IPS-18c (cell line): ENCODE results near the gene CDCA3.

Source experiments
- H3K4me3 ChIP-seq: 2 replicates; pipeline ENCODE4 v1.7.0; 2013; ENCODE audit warnings: low read depth, mild to moderate bottlenecking, low read length, moderate library complexity; ENCODE audit not compliant: insufficient read depth
- H3K9me3 ChIP-seq: one replicate; pipeline ENCODE4 v1.6.1; 2013; ENCODE audit warnings: mild to moderate bottlenecking, low read length, moderate library complexity; ENCODE audit not compliant: control insufficient read depth, insufficient read depth

The CDCA3 gene

DNA sequence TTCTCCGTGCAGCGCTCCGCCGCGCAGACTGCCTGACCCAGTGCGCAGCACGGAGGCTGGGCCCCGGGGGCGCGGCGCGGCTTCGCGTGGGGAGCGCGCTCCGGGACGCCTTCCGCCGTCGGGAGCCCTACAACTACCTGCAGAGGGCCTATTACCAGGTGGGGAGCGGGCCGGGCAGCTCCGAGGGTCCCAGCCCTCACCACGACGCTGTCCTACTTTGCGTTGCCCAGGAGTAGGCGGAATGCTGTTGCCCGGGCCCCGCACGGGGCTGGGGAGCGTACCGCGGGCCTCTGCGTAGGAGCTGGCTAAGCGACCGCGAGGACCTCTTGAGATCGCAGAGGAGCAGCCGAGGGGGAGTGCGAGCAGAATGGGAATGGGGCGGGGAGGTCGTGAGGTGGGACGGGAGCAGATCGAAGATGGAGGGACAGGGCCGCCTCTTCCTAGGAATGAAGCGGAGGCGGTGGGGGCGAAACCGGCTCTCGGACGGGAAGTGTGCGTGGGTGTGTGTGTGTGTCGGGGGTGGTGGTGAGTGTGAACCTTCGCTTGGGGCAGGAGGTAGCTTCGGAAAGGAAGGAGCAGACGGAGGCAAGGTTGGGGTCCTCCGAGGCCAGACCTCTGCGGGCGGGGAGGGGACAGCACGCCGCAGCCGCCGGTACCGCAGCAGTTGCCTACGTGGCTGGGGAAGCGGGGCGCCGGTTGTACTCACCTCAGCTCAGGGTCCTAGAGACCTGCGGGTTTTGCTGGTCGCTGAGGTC lies 22.1 kb downstream of the CDCA3 start:
- Histone ChIP-seq H3K9me3 (no peaks in the 10 kb centered on the region), H3K4me3 (peak overlapping the region; percentile 99)

DNA sequence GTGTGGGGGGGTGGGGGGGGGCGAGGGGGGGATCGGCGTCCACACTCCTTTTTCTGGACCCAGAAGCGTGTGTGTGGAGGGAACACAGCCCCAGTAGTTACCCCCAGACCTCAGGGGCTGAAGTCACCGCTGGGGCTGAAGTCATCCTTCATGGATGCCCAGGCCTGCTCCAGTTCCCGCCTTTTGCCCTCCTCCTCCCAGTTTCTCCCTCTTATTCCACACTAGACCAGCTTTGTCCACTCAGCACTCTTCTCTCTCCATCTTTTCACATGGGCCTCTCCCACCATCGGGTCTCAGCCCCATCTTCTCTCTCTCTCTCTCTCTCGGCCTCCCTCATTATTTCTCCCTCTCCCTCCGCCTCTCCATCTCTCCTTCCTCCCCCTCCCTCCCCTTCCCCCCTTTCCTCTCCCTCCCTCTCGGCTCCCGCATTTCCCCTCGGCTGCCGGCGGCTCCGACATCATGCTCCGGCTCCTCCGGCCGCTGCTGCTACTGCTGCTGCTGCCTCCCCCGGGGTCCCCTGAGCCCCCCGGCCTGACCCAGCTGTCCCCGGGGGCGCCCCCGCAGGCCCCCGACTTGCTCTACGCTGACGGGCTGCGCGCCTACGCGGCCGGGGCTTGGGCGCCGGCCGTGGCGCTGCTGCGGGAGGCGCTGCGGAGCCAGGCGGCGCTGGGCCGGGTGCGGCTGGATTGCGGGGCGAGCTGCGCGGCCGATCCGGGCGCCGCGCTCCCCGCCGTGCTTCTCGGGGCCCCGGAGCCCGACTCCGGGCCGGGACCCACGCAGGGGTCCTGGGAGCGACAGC lies 22.9 kb downstream of the CDCA3 start, which contains the start of gene P3H3:
Gene P3H3, plus strand, starts transcription at position 426 of the 799 bp plus-strand sequence. Its CDS starts 34 bp downstream, at position 460.
- no peaks in the 10 kb centered on the region for H3K9me3 ChIP-seq
- peak within 1 kb of the TSS; percentile 99 for H3K4me3 ChIP-seq

DNA sequence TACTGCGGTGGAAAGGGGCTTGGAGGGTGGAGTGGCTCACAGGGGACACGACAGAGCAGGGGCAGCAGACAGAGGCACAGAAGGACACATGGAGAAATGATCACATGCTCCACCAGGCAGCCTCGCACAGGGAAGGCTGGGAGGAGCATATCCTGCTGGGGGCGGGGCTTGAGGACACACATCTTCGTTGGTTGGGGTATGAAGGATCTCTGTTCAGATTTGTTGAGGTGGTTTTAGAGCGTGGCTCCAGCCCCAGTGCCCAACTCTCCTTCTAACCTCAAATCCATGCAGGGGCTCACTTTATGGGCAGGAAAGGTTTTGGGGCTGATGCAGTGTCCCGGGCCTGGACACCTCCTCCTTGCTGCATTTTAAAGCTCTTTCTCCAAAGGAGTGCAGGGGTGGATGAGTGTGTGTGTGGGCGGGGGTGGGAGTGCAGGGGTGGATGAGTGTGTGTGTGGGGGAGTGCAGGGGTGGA lies 23.6 kb downstream of the CDCA3 start:
- Histone ChIP-seq H3K4me3 (peak overlapping the region; percentile 30), H3K9me3 (no peaks in the 10 kb centered on the region)

DNA sequence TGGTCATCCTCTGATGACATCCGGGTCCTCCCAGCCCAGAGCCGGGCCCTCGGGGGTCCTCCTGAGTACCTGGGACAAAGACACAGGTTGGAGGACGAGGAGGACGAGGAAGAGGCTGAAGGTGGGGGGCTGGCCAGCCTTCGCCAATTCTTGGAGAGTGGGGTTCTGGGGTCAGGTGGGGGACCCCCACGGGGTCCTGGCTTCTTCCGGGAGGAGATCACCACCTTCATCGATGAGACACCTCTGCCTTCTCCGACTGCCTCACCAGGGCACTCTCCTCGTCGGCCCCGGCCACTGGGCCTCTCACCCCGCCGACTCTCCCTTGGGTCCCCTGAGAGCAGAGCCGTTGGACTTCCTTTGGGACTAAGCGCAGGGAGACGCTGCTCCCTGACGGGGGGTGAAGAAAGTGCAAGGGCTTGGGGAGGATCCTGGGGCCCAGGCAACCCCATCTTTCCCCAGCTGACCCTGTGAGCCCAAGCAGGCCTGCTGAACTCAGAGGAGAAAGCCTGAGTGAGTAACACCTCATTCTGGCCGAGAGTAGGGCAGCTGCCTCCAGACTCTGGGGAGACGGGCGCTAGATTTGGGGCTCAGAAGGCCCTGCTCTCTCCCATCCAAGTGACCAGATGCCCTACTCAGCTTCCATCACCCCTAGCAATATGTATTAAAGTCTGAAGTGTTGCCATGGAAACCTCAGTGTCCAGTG lies 24.2 kb downstream of the CDCA3 start:
- peak overlapping the region; percentile 30 for H3K4me3 ChIP-seq

DNA sequence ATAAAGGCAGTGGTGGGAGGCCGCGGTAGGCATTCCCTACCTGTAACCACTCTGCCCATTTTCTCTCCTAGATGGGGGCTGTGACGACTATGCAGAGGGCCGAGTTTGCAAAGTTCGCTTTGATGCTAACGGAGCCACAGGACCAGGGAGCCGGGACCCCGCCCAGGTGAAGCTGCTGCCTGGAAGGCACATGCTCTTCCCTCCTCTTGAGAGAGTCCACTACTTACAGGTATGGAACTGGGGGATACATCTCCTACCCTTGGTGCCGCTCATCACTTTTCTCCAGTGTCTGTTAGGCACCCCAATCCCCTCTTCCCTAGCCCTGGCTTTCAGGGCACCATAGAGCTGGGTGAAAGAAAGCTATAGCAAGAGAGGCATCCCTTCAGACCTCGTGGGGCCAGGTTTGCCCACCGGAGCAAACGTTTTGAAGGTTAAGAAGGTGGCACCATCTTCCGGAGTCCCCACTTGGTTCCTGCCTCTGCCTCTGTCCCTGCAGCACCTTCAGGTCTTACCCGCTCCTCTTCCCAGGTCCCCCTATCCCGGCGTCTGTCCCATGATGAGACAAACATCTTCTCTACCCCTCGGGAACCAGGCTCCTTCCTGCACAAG lies 24.9 kb downstream of the CDCA3 start:
- H3K9me3 ChIP-seq: no peaks in the 10 kb centered on the region
- no peak overlapping the region for H3K4me3 ChIP-seq

More for the DNA sequence above, 24.2 kb downstream of the CDCA3 start:
- no peaks in the 10 kb centered on the region for H3K9me3 ChIP-seq

DNA sequence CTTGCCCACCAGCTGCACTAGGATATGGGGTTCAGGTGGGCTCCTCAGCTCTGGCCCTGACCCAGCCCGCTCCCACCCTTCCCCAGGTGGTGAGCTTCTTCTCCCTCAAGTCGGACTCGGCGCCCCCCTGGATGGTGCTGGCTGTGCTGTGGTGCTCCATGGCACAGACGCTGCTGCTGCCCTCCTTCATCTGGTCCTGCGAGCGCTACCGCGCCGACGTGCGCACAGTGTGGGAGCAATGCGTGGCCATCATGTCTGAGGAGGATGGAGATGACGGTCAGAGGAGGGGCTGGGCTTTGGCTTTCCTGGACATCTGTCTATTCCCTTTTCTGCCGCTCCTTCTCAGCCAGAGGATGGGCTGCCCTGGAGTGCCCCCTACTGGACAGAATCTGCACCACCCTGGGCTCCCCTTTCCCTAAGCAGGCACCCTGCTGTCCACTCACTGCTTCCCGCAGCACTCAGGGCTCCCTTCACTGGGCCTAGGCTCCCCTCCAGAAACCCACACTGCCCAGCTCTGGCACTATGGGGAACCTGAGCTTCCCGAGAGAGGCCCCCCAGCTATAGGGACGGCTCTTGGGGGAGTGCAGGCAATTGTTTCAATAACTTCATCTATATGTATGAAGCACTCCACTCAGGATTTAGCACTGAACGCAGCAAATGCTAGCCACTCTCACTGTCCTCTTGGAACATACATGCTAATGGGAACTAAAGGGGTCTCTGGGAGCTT lies 25.5 kb downstream of the CDCA3 start:
- Histone ChIP-seq H3K9me3 (no peaks in the 10 kb centered on the region), H3K4me3 (peak overlapping the region; percentile 48; the same call in 1 of the 2 replicates)

DNA sequence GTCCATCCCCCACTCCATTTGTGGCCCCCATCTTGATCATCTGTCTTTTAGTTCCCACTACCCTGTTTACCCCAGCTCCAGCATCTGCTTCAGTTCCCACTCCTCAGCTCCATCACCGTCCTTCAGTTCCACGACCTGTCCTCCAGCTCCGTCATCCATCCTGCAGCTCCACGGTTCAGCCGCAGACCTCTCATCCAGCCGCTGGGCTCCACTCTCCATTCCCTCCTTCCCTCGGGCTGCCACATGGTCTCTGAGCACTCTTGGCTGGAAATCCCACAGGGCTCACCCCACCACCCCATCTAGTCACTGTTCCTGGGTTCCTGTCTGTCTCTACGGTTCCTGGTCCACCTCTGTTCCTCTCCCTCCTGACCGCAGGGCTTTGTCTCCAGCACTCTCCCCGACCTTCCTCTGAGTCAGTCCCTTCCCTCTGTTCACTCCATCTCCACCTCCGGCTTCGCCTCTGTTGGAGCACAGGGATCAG lies 26.1 kb downstream of the CDCA3 start:
- Histone ChIP-seq H3K4me3 (peak overlapping the region; percentile 48; the same call in 1 of the 2 replicates), H3K9me3 (no peaks in the 10 kb centered on the region)

DNA sequence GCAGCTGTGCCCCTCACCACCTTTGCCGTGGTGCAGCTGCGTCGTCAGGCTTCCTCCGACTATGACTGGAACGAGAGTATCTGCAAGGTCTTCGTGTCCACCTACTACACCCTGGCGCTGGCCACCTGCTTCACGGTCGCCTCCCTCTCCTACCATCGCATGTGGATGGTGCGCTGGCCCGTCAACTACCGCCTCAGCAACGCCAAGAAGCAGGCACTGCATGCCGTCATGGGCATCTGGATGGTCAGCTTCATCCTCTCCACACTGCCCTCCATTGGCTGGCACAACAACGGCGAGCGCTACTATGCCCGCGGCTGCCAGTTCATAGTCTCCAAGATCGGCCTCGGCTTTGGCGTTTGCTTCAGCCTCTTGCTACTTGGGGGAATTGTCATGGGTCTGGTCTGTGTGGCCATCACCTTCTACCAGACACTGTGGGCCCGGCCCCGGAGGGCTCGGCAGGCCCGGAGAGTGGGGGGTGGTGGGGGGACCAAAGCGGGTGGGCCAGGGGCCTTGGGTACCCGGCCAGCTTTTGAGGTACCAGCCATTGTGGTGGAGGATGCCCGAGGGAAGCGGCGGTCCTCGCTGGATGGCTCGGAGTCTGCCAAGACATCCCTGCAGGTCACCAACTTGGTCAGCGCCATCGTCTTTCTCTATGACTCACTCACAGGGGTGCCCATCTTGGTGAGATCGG lies 26.9 kb downstream of the CDCA3 start:
- Histone ChIP-seq H3K9me3 (no peaks in the 10 kb centered on the region), H3K4me3 (no peak overlapping the region)

DNA sequence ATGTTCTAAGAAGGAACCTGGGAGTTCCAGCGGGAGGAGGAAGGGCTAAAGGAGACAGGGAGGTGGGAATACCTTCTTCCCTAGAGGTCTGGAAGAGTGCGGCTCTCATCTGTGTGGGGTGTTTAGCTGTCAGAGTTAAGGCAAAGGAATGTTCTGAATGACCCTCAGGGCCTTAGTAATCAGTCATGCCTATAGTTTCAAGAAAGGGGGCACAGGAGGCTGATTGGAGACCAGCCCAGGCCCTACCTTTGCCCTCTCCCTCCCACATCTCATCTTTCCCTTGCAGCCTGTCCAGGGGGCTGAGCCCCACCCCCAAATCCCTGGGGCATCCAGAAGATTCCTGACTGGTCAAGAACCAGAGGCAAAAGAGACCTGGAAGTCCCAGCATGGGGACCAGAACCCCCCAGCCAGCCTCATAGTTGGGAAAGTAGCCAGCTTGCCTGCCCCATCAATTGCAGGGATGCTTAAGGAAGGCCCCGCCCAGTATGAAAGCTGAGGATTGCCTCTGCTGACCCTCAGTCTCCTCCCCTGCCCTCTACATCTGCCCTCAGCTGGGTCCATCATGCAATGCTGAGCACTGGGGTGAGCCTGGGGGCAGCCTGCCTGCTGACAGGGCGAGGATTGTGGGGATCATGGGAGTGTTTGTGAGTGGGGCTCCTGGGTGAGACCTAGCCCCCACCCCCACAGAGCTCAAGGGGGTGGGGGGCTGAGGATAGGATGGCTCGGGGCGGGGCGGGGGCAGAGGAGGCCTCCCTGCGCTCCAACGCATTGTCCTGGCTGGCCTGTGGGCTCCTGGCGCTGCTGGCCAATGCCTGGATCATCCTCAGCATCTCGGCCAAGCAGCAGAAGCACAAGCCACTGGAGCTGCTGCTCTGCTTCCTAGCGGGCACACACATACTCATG lies 27.7 kb downstream of the CDCA3 start:
- Histone ChIP-seq H3K9me3 (no peaks in the 10 kb centered on the region), H3K4me3 (peak overlapping the region; percentile 59; the same call in 1 of the 2 replicates)

DNA sequence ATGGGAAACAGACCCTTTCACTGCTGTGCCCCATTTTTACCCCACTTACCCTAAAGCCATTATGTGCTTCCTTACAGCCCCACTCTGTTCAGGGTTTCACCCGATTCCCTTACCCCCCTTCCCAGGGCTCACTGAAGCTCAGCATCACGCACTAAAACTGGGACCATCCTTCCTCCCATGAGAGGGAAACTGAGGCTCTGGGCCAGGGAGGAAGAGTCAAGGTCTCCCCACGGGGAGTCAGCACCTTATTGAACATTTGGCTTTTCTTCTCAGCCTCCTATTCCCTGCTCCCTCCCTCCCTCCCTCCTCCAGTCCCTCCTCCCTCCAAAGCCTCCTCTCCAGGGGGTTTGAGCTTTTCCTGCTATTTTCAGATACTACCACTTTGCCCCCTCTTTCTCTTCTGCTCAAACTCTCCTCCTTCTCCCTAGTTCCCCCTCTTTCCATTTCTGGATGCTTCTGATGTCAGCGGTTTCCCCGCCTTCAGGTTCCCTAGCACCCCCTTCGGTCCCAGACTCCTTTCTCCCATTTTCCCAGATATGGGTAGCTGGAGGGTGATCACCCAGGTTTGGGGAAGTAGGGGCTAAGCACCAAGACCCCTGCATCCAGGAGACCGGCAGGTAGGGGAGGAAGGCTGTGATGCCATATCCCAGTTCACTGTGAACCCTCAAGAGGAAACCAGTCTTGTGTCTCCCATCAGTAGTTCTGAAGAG lies 28.5 kb downstream of the CDCA3 start:
- Histone ChIP-seq H3K9me3 (no peaks in the 10 kb centered on the region), H3K4me3 (peak overlapping the region; percentile 59; the same call in 1 of the 2 replicates)

DNA sequence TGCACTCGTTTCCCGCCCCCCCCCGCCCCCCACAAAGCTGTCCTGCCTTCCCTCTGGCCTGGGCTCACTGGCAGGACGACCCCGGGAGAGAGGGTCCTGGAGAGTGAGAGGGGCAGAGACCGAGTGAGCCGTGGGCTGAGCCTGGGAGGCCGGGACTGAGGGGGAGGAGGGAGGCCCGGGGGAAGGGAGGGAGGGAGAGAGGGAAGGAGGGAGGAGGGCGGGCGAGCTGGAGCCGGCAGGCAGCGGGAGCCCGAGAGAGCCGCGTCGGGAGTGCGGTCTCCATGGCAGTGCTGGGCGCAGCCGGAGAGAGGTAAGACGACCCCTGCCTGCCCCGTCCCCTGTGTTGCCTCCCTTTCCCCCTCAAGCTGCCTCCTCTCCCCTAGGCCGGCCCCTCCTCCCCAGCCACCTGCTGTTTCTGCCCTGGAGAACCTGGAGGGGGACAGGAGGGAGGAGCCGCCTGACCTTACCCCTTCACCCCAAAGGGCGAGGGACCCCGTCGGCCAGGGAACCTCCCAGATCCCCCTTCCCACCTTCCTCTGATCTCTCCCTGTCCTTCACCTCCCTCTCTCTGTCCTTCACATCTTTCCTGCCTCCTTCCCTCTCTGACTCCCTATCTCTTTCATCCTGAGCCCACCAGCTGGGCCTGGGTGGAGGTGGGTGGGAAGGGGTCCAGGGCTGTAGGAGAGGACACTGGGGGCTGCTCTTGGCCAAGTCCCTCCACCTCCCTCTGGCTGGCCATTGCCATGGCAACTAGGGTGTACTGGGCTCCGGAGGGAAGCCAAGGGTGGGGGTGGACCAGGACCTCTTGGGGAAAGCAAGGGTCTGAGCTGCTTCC lies 29.3 kb downstream of the CDCA3 start, which contains the start of gene GPR162:
Gene GPR162, plus strand, starts transcription at position 231 of the 835 bp plus-strand sequence. CDS start 2,078 bp downstream, outside the sequence.
- Histone ChIP-seq H3K9me3 (no peaks in the 10 kb centered on the region), H3K4me3 (peak within 1 kb of the TSS; percentile 59)

DNA sequence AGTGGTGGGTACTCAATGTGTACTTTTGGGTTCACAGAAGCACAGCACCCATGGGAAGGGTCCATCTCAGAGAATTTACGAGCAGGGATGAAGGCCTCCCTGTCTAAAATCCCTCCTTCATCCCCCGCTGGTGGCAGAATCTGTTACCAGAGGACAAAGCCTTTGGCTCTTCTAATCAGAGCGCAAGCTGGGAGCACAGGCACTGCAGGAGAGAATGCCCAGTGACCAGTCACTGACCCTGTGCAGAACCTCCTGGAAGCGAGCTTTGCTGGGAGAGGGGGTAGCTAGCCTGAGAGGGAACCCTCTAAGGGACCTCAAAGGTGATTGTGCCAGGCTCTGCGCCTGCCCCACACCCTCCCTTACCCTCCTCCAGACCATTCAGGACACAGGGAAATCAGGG lies 30.9 kb downstream of the CDCA3 start:
- Histone ChIP-seq H3K4me3 (no peak overlapping the region), H3K9me3 (no peaks in the 10 kb centered on the region)

DNA sequence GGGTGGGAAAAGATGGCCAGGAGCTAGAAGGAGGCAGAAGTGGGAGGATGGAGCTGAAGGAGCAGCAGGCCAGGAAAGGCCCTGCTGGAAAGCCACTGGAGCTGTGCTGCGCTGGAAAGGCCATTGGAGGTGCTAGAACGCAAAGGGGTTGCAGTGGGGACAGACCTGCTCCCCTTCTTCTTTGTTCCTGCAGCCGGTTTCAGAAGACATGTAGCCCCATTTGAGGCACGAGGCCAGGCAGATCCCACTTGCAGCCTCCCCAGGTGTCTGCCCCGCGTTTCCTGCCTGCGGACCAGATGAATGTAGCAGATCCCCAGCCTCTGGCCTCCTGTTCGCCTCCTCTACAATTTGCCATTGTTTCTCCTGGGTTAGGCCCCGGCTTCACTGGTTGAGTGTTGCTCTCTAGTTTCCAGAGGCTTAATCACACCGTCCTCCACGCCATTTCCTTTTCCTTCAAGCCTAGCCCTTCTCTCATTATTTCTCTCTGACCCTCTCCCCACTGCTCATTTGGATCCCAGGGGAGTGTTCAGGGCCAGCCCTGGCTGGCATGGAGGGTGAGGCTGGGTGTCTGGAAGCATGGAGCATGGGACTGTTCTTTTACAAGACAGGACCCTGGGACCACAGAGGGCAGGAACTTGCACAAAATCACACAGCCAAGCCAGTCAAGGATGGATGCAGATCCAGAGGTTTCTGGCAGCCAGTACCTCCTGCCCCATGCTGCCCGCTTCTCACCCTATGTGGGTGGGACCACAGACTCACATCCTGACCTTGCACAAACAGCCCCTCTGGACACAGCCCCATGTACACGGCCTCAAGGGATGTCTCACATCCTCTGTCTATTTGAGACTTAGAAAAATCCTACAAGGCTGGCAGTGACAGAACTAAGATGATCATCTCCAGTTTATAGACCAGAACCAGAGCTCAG lies 31.7 kb downstream of the CDCA3 start:
- H3K4me3 ChIP-seq: no peak overlapping the region

More for the DNA sequence above, 31.7 kb downstream of the CDCA3 start:
- H3K9me3 ChIP-seq: no peaks in the 10 kb centered on the region
